DOHH2 (cell line): ENCODE data around the gene SLC2A13.

ENCODE experiments used
- H3F3A ChIP-seq: fragments of 200-600 bp; sonication (generic), shearing (Covaris generic); 2 replicates; pipeline ENCODE4 v1.6.0; 2016; ENCODE audit warnings: antibody characterized with exemption, mild to moderate bottlenecking; ENCODE audit not compliant: control insufficient read depth, insufficient read depth
- H3K27ac ChIP-seq: fragments of 200-600 bp; sonication (generic); 2 replicates; pipeline ENCODE4 v1.5.1; 2014; ENCODE audit warnings: low read depth, mild to moderate bottlenecking, low read length, moderate library complexity
- H3K27me3 ChIP-seq: fragments of 200-600 bp; sonication (generic); 2 replicates; pipeline ENCODE4 v1.6.1; 2014; ENCODE audit warnings: mild to moderate bottlenecking, low read length, mixed read lengths; ENCODE audit not compliant: control insufficient read depth
- H3K36me3 ChIP-seq: fragments of 200-600 bp; sonication (generic); 2 replicates; pipeline ENCODE4 v1.6.1; 2014; ENCODE audit warnings: mild to moderate bottlenecking, low read length, moderate library complexity, mixed read lengths; ENCODE audit not compliant: control insufficient read depth
- H3K4me1 ChIP-seq: fragments of 200-600 bp; sonication (generic); 2 replicates; pipeline ENCODE4 v1.6.1; 2014; ENCODE audit warnings: mild to moderate bottlenecking, low read length, mixed read lengths; ENCODE audit not compliant: control insufficient read depth
- H3K4me2 ChIP-seq: fragments of 200-600 bp; sonication (generic); 2 replicates; pipeline ENCODE4 v1.6.0; 2014; ENCODE audit warnings: mild to moderate bottlenecking, low read length, moderate library complexity
- H3K4me3 ChIP-seq: fragments of 200-600 bp; sonication (generic); 2 replicates; pipeline ENCODE4 v1.5.1; 2014; ENCODE audit warnings: mild to moderate bottlenecking, low read length, mixed read lengths
- H3K79me2 ChIP-seq: fragments of 200-600 bp; sonication (generic); 2 replicates; pipeline ENCODE4 v1.6.1; 2014; ENCODE audit warnings: mild to moderate bottlenecking, low read length, mixed read lengths; ENCODE audit not compliant: control insufficient read depth
- H3K9me2 ChIP-seq: fragments of 200-600 bp; sonication (generic); replicated peaks from 2 replicates; pipeline ENCODE4 v1.6.1; 2014; ENCODE audit warnings: mild to moderate bottlenecking, low read length, mixed read lengths; ENCODE audit not compliant: control insufficient read depth
- H3K9me3 ChIP-seq: fragments of 200-600 bp; sonication (generic); 2 replicates; pipeline ENCODE4 v1.6.1; 2014; ENCODE audit warnings: antibody characterized with exemption, low read length, mixed read lengths; ENCODE audit not compliant: control insufficient read depth, insufficient read depth
- H4K20me1 ChIP-seq: fragments of 200-600 bp; sonication (generic); 2 replicates; pipeline ENCODE4 v1.6.0; 2014; ENCODE audit warnings: low read depth, mild to moderate bottlenecking, antibody characterized with exemption, low read length, moderate library complexity; ENCODE audit not compliant: control insufficient read depth, insufficient read depth
- EZH2phosphoT487 ChIP-seq: fragments of 200-600 bp; sonication (generic); IDR thresholded peaks from 2 replicates; pipeline ENCODE4 v1.6.1; 2017; ENCODE audit warnings: borderline replicate concordance, mild to moderate bottlenecking, antibody characterized with exemption, low read length, moderate library complexity, mixed read lengths
- TF ChIP-seq, protein P1 (sequence below): fragments of 200-600 bp; sonication (generic); IDR thresholded peaks from one replicate; pipeline ENCODE4 v1.5.1; 2014; ENCODE audit warnings: antibody characterized with exemption, mild to moderate bottlenecking, low read depth, low read length; ENCODE audit not compliant: poor library complexity, severe bottlenecking

Gene SLC2A13

DNA sequence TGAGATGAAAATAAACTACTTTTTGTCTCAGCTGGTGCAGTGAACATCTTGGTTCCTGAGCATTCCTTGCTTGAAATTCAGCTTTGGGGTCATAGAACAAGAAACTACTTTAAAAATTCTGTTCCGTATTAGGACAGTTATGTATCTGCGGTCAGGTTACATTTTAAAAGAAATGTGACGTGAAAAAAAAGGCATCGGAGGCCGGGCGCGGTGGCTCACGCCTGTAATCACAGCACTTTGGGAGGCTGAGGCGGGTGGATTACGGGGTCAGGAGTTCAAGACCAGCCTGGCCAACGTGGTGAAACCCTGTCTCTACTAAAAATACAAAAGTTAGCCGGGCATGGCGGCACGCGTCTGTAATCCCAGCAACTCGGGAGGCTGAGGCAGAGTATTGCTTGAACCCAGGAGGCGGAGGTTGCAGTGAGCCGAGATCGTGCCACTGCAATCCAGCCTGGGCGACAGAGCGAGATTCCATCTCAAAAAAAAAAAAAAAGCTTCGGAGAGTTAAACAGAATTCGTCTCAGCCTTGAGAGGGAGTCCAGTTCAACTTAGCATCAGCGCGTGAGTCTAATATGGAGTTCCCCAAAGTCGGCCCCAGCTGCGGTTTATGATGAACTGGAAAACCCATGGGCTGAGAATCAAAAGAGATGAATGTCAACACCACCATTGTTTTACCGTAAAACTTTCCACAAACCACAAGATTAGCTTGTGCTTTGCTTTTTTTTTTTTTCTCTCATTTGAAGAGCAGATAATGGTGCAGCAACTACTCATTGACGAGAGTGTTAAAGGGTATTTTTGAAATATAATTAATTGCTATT lies 2.1 kb upstream of the SLC2A13 start:
- no peaks in the 10 kb centered on the region; the same call in 1 of the 2 replicates for H4K20me1 ChIP-seq
- no peak overlapping the region; the same call in 1 of the 2 replicates for H3K4me3 ChIP-seq
- H3K36me3 ChIP-seq, result no peaks in the 10 kb centered on the region
- H3K27ac ChIP-seq, result no peak overlapping the region
- no peaks in the 10 kb centered on the region for H3K79me2 ChIP-seq
- peak overlapping the region; percentile 59; the same call in 1 of the 2 replicates for H3K4me2 ChIP-seq
- peaks cover 14% of the 10 kb centered on the region for H3K27me3 ChIP-seq
- H3K9me2 ChIP-seq, result no peaks in the 10 kb centered on the region; the same call in 1 of the 2 replicates
- TF ChIP-seq, protein P1, sequence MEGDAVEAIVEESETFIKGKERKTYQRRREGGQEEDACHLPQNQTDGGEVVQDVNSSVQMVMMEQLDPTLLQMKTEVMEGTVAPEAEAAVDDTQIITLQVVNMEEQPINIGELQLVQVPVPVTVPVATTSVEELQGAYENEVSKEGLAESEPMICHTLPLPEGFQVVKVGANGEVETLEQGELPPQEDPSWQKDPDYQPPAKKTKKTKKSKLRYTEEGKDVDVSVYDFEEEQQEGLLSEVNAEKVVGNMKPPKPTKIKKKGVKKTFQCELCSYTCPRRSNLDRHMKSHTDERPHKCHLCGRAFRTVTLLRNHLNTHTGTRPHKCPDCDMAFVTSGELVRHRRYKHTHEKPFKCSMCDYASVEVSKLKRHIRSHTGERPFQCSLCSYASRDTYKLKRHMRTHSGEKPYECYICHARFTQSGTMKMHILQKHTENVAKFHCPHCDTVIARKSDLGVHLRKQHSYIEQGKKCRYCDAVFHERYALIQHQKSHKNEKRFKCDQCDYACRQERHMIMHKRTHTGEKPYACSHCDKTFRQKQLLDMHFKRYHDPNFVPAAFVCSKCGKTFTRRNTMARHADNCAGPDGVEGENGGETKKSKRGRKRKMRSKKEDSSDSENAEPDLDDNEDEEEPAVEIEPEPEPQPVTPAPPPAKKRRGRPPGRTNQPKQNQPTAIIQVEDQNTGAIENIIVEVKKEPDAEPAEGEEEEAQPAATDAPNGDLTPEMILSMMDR, result no peak
- no peak for TF ChIP-seq EZH2phosphoT487
- H3K9me3 ChIP-seq, result no peaks in the 10 kb centered on the region
- peaks cover 21% of the 10 kb centered on the region for H3K4me1 ChIP-seq
- 0 out of 2 replicates have a peak, but pooled peaks cover 3% of the 10 kb centered on the region for H3F3A ChIP-seq

DNA sequence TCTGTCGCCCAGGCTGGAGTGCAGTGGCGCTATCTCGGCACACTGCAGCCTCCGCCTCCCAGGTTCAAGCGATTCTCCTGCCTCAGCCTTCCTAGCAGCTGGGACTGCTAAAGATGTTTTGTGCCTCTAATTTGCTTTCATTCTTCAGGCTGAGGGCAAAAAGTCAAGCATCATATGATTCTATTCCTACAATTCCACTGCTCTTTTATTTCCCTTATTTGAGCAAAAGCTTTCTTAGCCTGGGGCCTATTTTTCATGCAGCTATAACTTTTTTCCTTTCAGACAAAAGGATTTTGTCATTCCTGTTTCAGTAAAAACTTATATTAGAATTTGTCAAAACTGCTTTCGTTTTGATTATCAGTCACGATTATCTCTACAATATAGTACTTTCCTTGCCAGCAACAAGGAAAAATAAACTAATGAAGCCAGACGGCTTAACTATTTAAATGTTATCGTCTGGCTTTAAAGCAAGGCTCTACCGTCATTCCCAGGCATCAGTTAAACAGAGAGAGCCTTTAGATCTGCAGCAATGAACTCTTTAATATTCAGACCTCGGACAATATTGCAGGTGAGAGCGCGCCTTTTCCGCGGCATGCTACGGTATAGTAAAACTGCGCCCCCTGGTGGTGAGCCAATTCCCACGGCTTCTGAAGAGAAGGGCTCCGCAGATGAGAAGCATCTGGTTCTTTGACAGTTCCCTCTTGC lies 1.4 kb upstream of the SLC2A13 start:
- H3K27ac ChIP-seq, result no peak overlapping the region
- peak overlapping the region; percentile 72 for H3K4me3 ChIP-seq
- peaks cover 14% of the 10 kb centered on the region for H3K27me3 ChIP-seq
- no peaks in the 10 kb centered on the region for H3K9me3 ChIP-seq
- no peaks in the 10 kb centered on the region; the same call in 1 of the 2 replicates for H4K20me1 ChIP-seq
- peaks cover 21% of the 10 kb centered on the region for H3K4me1 ChIP-seq
- H3K36me3 ChIP-seq, result no peaks in the 10 kb centered on the region
- no peaks in the 10 kb centered on the region for H3K9me2 ChIP-seq
- H3F3A ChIP-seq, result 0 out of 2 replicates have a peak, but pooled peaks cover 3% of the 10 kb centered on the region
- TF ChIP-seq EZH2phosphoT487, result no peak
- TF ChIP-seq, protein P1, result peak; percentile 90
- no peaks in the 10 kb centered on the region for H3K79me2 ChIP-seq
- peak overlapping the region; percentile 59 for H3K4me2 ChIP-seq

DNA sequence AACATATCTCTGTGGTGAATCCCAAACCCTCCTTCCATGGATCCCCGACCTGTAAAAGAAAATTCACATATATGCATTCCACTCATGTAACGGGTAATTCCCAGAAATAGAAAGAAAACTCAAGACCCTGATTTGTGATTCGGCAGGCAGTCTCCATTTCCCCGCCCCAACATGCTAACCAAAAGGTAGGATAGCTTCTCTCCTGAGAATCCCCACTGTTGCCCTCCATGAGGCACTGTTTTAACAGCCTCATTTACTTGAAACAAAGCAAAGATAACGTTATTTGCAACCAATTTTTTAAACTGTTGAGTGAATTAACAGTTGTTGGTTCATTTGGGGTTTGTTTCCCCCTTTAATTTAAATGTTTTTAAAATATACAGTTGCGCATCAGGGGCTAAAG lies 774 bp upstream of the SLC2A13 start:
- Histone ChIP-seq H3K9me3 (no peaks in the 10 kb centered on the region), H3F3A (0 out of 2 replicates have a peak, but pooled peaks cover 3% of the 10 kb centered on the region), H3K27me3 (peaks cover 14% of the 10 kb centered on the region), H4K20me1 (no peaks in the 10 kb centered on the region; the same call in 1 of the 2 replicates), H3K27ac (no peak overlapping the region), H3K9me2 (no peaks in the 10 kb centered on the region), H3K4me1 (peaks cover 21% of the 10 kb centered on the region), H3K36me3 (no peaks in the 10 kb centered on the region), H3K4me3 (peak overlapping the region; percentile 72), H3K79me2 (no peaks in the 10 kb centered on the region), H3K4me2 (peak overlapping the region; percentile 59)
- TF ChIP-seq, protein P1, result no peak
- no peak for TF ChIP-seq EZH2phosphoT487
